DND-41 (cell line): ENCODE data around the gene ARSB.

Source experiments
- ATAC-seq: fragments of 200-7000 bp; cut with Tn5 transposase; 3 replicates; pipeline ENCODE4 v1.9.1; 2021; ENCODE audit warnings: low read depth; ENCODE audit not compliant: insufficient read depth
- DNase-seq: peaks from one replicate; pipeline ENCODE4 v3.0.0-alpha.2; 2020
- H2AFZ ChIP-seq: 2 replicates; pipeline ENCODE4 v1.6.0; 2012; ENCODE audit warnings: low read depth, low read length
- H3K27ac ChIP-seq: 2 replicates; pipeline ENCODE4 v1.5.1; 2012; ENCODE audit warnings: low read length, inconsistent platforms
- H3K27me3 ChIP-seq: fragments of 200-600 bp; sonication (generic); 2 replicates; pipeline ENCODE4 v1.6.0; 2012; ENCODE audit warnings: low read length, mild to moderate bottlenecking, inconsistent platforms; ENCODE audit not compliant: insufficient read depth, poor library complexity
- H3K36me3 ChIP-seq: 2 replicates; pipeline ENCODE4 v1.5.1; 2012; ENCODE audit warnings: low read length, inconsistent platforms; ENCODE audit not compliant: insufficient read depth
- H3K4me1 ChIP-seq: 2 replicates; pipeline ENCODE4 v1.5.1; 2012; ENCODE audit warnings: mild to moderate bottlenecking, low read length; ENCODE audit not compliant: insufficient read depth
- H3K4me2 ChIP-seq: 2 replicates; pipeline ENCODE4 v1.6.0; 2012; ENCODE audit warnings: mild to moderate bottlenecking, moderate library complexity, low read length, inconsistent platforms; ENCODE audit not compliant: insufficient read depth
- H3K4me3 ChIP-seq, 2 experiments: fragments of 200-600 bp in 1 of 2; shearing (Covaris generic) in 1 of 2; 2 replicates each; pipeline ENCODE4 v1.5.1; 2012 to 2016; ENCODE audit warnings: inconsistent platforms in 2 of 2, low read length in 2 of 2, mild to moderate bottlenecking in 2 of 2, low read depth in 1 of 2, moderate library complexity in 1 of 2
- H3K79me2 ChIP-seq: 2 replicates; pipeline ENCODE4 v1.6.0; 2012; ENCODE audit warnings: low read length, inconsistent platforms; ENCODE audit not compliant: insufficient read depth
- H3K9ac ChIP-seq: 2 replicates; pipeline ENCODE4 v1.6.0; 2012; ENCODE audit warnings: low read depth, mild to moderate bottlenecking, inconsistent platforms, low read length, moderate library complexity
- H3K9me3 ChIP-seq: 2 replicates; pipeline ENCODE4 v1.5.1; 2012; ENCODE audit warnings: low read length, moderate library complexity, mild to moderate bottlenecking, inconsistent platforms; ENCODE audit not compliant: insufficient read depth, severe bottlenecking
- H4K20me1 ChIP-seq: 2 replicates; pipeline ENCODE4 v1.6.0; 2012; ENCODE audit warnings: low read length; ENCODE audit not compliant: insufficient read depth
- EZH2 ChIP-seq: IDR thresholded peaks from 3 replicates; pipeline ENCODE4 v1.6.1; 2012; ENCODE audit warnings: borderline replicate concordance, low read depth, mild to moderate bottlenecking, moderate library complexity, low read length, inconsistent platforms; ENCODE audit not compliant: severe bottlenecking
- TF ChIP-seq, protein P1 (sequence below): IDR thresholded peaks from 2 replicates; pipeline ENCODE4 v1.5.1; 2012; ENCODE audit warnings: borderline replicate concordance, low read length, moderate library complexity, mild to moderate bottlenecking; ENCODE audit not compliant: poor library complexity, severe bottlenecking; ENCODE audit errors: extremely low read depth

ARSB gene

DNA sequence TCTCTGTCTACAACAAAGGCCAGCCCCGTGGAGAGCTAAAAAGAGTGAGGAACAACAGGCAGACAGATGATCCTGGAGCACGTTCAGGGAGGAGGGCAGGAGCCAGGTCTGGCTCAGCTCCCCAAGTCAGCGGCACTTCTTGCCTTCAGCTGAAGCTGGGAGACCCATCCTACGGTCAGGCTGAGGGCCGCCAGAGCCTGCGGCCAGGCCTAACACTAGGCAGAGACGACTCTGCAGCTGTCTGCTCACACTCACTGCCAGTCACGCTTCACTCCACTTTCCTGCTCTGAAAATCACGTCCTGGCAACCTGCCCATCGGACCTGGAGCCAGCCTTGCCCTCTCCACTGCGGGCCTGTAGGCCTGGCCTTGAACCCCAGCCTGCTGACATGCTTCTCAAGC, 175.7 kb downstream of the ARSB start:
- Histone ChIP-seq H3K4me2 (no peak overlapping the region), H3K9me3 (no peaks in the 10 kb centered on the region), H3K79me2 (no peaks in the 10 kb centered on the region), H3K36me3 (no peaks in the 10 kb centered on the region), H3K4me1 (no peaks in the 10 kb centered on the region), H3K27me3 (no peaks in the 10 kb centered on the region), H2AFZ (no peak overlapping the region), H3K27ac (no peak overlapping the region), H3K4me3 (no peak overlapping the region), H3K9ac (no peak overlapping the region), H4K20me1 (0 out of 2 replicates have a peak, but pooled peaks cover 2% of the 10 kb centered on the region)
- ATAC-seq (no peak), DNase-seq (no peak)
- TF ChIP-seq, protein P1, sequence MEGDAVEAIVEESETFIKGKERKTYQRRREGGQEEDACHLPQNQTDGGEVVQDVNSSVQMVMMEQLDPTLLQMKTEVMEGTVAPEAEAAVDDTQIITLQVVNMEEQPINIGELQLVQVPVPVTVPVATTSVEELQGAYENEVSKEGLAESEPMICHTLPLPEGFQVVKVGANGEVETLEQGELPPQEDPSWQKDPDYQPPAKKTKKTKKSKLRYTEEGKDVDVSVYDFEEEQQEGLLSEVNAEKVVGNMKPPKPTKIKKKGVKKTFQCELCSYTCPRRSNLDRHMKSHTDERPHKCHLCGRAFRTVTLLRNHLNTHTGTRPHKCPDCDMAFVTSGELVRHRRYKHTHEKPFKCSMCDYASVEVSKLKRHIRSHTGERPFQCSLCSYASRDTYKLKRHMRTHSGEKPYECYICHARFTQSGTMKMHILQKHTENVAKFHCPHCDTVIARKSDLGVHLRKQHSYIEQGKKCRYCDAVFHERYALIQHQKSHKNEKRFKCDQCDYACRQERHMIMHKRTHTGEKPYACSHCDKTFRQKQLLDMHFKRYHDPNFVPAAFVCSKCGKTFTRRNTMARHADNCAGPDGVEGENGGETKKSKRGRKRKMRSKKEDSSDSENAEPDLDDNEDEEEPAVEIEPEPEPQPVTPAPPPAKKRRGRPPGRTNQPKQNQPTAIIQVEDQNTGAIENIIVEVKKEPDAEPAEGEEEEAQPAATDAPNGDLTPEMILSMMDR, result no peak
- TF ChIP-seq EZH2, result no peak

GRCh38 chr5:78808818-78809217, 176.3 kb downstream of the ARSB start:
- H3K4me2 ChIP-seq, result no peak overlapping the region
- H3K36me3 ChIP-seq, result no peaks in the 10 kb centered on the region
- ATAC-seq, result no peak
- H3K9me3 ChIP-seq, result no peaks in the 10 kb centered on the region
- H3K9ac ChIP-seq, result no peak overlapping the region
- H2AFZ ChIP-seq, result no peak overlapping the region
- H3K4me3 ChIP-seq, result no peak overlapping the region
- no peak overlapping the region for H3K27ac ChIP-seq
- H3K4me1 ChIP-seq, result no peaks in the 10 kb centered on the region
- H3K27me3 ChIP-seq, result no peaks in the 10 kb centered on the region
- TF ChIP-seq, protein P1, result no peak
- TF ChIP-seq EZH2, result no peak
- DNase-seq, result no peak
- H3K79me2 ChIP-seq, result no peaks in the 10 kb centered on the region
- 0 out of 2 replicates have a peak, but pooled peaks cover 2% of the 10 kb centered on the region for H4K20me1 ChIP-seq

- no peak overlapping the region for H3K4me2 ChIP-seq
- no peak for ATAC-seq
- no peaks in the 10 kb centered on the region for H3K79me2 ChIP-seq
- H3K27me3 ChIP-seq, result no peaks in the 10 kb centered on the region
- no peak overlapping the region for H3K4me3 ChIP-seq
- H3K9ac ChIP-seq, result no peak overlapping the region
- no peak overlapping the region for H2AFZ ChIP-seq
- no peak overlapping the region for H3K27ac ChIP-seq
- no peaks in the 10 kb centered on the region for H3K36me3 ChIP-seq
- H3K9me3 ChIP-seq, result no peaks in the 10 kb centered on the region
- 0 out of 2 replicates have a peak, but pooled peaks cover 2% of the 10 kb centered on the region for H4K20me1 ChIP-seq
- no peaks in the 10 kb centered on the region for H3K4me1 ChIP-seq
- TF ChIP-seq, protein P1, result no peak
- TF ChIP-seq EZH2, result no peak
- no peak for DNase-seq
These were observed 176.7 kb downstream of the ARSB start for GRCh38 chr5:78808380-78808779.

- Histone ChIP-seq H3K36me3 (no peaks in the 10 kb centered on the region), H3K4me2 (no peak overlapping the region), H4K20me1 (0 out of 2 replicates have a peak, but pooled peaks cover 2% of the 10 kb centered on the region), H3K9ac (no peak overlapping the region), H3K4me1 (no peaks in the 10 kb centered on the region), H3K27me3 (no peaks in the 10 kb centered on the region), H3K27ac (no peak overlapping the region), H3K4me3 (no peak overlapping the region), H3K79me2 (no peaks in the 10 kb centered on the region), H3K9me3 (no peaks in the 10 kb centered on the region), H2AFZ (no peak overlapping the region)
- ATAC-seq (no peak), DNase-seq (no peak)
- TF ChIP-seq, protein P1, result no peak
- no peak for TF ChIP-seq EZH2
These were observed 178.6 kb downstream of the ARSB start for GRCh38 chr5:78806544-78806943.
